HG03520 (cell line): Measurements from ENCODE around the gene BAIAP3.
"Not testable (repeated sequence)": the region's sequence is repeated elsewhere in the genome, so short reads cannot be mapped to it uniquely, and the experiment has no call there.

Source experiments
- ATAC-seq: cut with Tn5 transposase; IDR thresholded peaks from one replicate; pipeline ENCODE4 v1.9.1; 2021; ENCODE audit warnings: mild to moderate bottlenecking, moderate library complexity; ENCODE audit not compliant: unreplicated experiment

BAIAP3 gene

DNA sequence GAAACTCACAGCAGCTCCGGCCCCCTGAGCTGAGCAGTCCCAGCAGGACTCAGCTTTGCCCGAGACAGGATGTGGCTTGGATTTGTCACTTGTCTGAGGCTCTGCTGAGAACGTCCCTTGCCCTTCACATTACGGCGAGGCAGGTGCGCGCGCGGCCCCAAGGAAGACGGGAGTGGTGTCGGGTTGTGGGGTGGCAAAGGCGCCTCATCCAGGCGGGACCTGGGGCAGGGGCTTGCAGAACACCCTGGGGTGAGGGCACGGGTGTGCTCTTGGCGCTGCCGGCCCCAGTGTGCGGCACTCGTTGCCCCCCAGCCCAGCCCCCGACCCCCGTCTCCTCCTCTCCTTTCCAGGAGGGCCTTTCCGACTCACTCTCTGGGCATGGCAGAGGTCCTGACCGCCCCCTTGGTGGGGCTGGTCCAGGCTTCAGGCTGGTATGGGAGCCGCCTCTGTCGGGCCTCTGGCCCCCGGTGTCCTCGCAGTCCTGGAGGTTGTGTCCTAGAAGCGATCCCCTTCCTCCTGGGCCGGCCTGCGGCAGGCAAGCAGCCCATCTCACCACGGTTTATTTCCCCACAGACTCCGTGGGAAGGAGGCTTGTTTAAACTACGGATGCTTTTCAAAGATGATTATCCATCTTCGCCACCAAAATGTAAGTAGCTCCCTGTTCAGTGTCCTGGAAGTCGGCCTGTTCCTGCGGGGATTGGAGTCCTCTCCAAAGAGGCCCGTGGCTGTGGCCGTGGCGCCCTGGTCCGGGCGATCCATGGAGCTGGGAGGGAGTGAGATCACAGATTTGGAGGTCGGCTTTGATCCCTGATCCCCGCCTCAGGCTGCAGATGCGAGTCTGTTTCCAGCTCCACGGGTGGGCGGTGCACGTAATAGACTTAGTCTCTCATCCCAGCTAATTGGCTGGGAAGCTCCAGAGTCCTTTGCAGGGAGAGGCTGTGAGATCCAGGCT, 18.1 kb upstream of the BAIAP3 start:
- no peak for ATAC-seq

DNA sequence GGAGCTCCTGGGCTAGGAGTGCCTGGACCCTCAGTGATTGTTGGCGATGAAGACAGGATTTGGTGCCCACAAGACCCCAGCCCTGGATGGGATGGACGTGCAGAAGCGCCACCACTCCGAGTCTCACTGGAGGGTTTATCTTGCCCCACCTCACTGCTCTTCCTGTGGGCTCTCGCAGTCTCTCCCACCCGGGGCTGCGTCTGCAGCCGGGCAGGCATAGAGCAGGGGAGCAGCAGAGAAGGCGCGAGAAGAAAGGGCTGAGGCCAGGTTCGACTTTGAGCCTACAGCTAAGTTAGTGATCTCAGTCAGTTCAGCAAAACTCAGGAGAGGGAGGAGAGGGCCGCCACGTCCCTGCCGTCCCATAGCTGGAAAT, 17.4 kb upstream of the BAIAP3 start:
- no peak for ATAC-seq

DNA sequence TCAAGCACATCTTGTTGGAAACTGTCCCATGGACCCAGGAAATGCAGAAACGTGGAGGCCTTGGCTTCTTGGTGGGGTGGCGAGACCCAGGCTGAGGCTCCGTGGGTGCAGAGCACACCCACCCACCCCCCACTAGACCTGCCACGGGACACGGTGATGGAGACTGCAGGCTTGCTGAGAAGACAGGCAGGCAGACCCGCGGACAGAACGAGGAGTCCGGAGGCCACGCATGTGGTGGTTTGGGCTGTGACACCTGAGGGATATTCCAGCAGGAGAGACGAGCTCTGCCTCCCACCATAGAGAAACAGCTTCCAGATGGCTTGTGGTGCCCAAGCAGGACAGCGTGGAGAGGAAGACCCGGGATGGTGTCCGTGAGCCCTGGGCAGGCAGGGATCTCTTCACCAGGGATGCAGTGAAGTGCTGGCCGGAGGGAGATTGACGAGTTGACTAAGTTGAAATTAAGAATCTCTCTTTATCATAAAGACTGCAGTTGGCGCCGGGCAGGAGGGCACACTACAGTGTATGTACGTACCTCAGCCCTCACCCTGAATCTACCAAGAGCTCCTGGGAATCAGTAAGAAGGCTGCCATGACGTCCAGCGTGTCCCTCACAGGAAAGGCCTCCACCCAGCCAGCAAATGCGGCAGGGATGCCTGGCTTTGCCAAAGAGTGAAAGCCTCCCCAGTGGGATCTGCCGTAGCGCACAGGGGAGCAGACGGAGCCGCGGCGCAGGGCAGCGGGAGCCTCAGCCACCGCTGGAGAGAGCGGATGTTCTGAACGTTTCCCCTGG, 15.8 kb upstream of the BAIAP3 start:
- ATAC-seq, result no peak

DNA sequence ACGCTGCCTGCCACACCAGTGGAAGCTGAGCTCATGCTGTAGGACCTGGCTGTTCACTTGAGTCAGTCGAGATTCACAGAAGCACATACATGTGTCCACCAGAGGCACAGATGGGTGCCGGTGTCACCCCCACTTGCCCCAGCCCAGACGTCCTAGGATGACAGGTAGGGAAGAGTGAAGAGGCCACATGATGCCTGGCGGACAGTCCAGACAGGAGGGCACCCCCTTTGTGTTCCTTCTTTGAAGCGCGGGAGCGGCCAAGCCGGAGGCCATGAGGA, 15.2 kb upstream of the BAIAP3 start:
- ATAC-seq, result no peak

DNA sequence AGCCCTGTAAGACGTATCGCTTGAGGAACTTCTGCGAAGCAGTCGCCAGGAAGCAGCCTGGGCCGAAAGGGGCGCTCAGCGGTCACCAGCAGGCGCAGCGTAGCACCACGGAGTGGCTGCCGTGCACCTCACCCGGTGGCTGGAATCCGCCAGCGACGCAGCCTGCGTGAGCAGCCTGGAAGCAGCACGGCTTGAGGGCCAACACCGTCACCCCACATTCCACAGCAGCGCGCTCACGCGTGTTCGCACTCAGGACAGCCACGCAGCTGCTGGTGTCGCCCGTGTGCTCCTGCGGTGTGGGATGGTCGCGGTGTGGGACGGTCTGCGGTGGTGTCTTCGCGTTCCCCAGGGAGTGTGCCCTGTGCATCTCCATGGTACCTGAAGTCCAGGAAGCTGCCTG, 14.4 kb upstream of the BAIAP3 start:
- ATAC-seq, result no peak

DNA sequence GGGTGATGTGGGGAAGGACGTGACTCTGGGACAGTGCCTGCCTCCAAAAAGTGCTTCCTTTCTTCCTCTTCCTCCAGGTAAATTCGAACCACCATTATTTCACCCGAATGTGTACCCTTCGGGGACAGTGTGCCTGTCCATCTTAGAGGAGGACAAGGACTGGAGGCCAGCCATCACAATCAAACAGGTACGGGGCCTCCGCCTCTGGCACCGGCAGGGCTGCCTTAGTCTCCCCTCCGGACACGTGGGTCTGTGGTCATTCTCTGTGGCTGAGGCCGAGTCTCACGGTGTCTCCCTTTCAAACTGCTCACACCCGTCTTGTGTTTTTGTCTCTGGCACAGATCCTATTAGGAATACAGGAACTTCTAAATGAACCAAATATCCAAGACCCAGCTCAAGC, 13.3 kb upstream of the BAIAP3 start:
- no peak for ATAC-seq

DNA sequence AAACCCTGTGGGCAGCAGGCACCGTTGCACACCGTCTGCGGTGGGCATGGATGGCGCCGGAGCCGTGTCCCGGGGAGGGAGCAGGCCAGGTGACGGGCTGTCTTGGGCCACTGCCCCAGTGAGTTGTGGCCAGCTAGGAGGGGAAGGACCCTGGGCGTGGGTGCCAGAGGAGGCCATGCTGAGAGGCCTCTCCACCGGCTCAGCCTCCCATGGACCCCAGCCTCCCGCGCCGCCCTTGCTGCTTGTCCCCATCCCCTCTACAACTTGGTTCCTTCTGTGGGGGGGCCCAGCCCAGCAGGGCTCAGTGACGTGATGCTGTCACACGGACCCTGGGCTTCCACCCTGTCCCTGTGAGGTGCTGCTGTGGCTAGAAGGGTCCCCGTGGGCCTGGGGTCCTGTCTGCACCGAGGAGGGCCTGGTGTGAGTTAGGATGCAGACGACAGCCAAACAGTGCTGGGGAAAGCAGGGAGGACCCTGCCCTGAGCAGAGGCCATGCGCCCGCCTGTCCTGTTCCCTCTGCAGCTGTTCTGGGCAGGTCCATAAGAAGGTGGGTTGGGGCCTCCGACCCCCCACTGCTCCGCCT, 12.7 kb upstream of the BAIAP3 start:
- ATAC-seq, result no peak

DNA sequence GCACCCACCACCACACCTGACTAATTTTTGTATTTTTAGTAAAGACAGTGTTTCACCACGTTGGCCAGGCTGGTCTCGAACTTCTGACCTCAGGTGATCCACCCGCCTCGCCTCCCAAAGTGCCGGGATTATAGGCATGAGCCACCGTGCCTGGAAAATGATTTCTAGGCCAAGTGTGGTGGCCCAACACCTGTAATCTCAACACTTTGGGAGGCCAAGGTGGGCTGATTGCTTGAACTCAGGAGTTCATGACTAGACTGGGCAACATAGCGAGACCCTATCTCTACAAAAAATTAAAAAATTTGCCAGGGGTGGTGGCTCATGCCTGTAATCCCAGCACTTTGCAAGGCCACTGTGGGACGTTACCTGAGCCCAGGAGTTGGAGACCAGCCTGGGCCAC, 11.0 kb upstream of the BAIAP3 start:
- no peak for ATAC-seq

DNA sequence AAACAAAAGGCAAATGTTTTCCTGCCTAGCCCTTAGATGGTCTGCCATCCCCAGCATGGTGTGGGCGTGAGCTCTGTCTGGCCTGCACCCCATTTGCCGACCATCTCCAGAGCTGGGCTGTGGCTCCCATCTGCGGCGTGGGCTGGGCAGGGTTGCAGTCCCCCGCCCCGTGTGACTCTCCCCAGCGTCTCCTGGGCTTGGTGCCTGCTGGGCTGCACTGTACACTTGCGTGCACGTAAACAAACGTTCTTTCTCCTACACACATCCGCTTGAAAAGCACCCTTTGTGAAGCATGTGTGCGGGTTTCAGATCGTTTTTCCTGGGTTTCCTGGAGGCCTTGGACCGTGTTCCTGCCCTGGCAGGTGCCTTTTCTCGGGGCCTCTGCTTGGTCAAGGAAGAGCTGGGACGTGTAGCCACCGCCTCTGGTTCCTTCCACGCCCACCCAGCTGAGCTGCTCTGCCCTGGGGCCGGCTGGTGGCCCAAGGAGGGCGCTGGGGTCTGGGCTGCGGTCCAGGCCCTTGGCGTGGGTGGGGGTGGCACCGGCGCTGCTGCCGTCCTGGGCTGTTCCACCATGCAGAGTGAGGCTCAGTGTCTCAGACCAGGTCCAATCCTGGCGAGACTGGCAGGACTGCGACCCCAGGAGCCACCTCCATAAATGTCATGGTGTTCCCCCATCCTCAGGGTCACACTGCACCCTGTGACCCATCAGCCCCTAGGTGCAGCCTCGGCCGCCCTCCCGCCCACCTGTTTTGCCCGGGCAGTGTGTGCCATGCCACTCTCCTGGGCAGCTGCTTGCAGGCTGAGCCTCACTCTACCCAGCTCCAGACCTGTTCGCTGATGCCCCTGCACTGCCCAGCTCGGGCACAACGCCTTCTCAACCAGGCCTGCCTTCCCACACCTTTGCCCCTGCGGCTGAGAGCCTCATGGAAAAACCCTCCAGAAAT, 9.9 kb upstream of the BAIAP3 start:
- no peak for ATAC-seq

DNA sequence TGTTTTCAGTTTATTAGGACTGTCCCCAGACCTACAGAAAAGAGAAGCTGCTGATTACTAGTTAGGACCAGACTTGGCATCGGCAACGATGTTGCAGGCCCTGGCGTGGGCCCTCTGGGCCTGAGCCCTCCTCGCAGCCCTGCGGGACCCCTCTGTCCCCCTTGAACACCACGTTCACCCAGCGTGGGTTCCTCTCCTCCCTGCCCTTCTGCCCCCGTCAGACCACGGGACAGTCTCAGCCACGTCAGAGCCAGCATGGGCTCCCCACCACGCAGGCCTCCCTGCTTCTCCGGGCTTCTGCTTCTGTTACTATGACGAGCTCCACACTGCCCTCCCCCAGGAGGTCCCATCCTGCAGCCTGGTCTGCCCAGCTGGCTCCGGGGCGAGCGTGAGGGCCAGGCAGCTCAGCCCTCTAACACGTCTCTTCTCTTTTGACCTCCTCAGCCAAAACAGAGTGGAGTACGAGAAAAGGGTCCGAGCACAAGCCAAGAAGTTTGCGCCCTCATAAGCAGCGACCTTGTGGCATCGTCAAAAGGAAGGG, 9.1 kb upstream of the BAIAP3 start:
- no peak for ATAC-seq

DNA sequence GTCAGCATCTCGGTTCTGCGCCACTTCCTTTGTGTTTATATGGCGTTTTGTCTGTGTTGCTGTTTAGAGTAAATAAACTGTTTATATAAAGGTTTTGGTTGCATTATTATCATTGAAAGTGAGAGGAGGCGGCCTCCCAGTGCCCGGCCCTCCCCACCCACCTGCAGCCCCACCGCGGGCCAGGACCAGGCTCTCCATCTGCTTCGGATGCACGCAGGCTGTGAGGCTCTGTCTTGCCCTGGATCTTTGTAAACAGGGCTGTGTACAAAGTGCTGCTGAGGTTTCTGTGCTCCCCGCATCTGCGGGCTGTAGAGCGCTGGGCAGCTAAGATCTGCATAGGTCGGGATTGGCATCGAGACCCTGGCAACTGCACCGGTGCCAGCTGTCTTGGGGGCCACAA, 8.2 kb upstream of the BAIAP3 start:
- no peak for ATAC-seq

DNA sequence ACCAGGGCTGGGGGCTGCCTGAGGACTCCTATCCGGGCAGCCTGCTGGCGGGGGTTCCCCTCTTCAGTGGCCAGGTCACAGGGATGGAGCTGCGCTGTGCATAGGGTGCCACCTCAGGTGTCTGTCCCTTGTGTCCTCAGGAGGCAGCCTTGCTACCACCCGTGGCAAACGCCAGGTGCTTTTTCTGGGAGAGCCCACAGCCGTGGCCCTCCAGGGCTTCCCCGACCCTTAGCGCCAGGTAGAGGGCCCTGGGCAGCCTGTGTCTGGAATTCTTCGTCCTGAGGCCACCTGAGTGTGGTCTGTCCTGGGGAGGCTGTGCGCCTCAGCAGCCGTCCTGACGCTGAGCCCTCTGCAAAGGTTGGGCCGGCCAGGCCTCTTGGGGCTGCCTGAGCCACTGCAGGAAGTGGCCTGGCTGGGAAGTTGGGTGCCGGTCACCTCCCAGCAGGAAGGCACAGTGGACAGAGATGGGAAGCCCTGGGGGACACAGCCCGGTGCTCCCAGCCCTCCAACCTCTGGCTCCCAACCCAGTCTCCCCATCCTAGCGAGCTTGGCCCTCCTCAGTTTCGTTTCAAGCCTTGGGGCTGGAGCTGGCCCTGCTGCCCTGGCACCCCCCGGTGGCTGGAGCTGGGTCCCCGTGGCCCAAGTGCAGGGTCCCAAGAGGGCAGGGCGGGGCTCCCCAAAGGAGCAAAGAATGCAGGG, 7.6 kb upstream of the BAIAP3 start:
- ATAC-seq, result no peak

DNA sequence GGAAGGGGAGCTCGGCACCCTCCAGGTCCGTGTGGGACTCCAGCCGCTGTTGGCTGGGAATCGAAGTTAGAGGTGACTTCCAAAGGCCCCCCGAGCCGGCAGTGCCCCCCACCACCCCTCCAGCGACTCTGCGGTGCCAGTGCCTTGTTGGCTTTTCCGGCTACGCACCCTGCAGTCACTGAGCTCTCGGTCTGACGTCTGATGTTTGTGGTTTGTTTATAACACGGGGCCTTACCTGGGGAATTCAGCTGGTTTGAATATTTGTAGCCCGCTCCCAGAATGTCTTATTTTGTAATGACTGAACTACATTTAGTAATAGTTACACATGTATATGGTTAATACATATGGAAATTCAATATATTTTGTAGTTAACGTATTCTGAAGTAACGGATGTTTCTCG, 7.1 kb upstream of the BAIAP3 start:
- no peak for ATAC-seq

DNA sequence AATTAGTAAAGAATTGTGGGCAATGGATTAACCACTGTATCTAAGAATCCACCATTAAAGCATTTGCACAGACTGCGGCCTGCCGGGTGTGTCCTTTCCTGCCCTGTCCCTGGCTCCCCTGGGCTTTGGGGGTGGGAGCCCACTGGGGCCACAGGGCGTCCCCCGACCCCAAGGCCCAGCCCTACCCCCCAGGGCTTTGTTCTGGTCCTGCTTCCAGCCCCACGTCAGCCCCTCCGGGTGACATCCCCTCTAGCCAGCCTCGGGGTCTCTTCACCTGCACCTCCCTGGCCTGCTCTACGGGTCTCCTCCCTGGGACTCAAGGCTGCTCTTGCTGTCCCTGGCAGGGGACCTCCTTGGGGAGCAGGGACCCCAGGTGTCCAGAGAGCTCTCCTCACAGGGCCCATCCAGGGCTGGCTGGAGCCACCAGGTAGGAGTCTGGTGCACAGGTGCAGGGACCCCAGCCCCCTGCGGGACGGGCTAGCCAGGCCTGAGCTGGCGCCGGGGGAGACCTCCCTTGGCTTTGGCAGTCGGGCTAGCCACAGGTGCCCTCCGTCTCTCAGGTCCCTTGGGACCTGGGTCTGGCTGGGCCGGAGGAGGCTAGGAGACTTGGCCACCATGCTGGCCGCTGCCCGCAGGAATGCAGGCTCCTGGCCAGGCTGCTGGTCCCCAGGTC, 6.4 kb upstream of the BAIAP3 start:
- ATAC-seq, result no peak

DNA sequence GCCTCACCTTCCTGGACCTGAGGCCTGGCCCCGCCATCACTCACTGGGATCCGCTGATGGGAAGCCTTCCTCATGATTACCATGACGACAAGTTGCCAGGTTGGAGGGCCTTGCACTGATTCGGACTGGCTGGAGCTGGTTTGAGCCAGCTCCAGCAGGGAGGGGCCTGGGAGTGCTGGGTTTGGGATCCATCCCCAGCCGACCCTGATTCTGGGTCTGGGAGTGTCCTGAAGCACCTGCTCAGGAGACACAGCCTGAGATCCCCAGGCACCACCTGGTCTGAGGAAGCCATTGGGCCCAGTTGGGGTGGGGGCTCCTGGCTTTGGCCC, 5.9 kb upstream of the BAIAP3 start:
- ATAC-seq, result no peak

DNA sequence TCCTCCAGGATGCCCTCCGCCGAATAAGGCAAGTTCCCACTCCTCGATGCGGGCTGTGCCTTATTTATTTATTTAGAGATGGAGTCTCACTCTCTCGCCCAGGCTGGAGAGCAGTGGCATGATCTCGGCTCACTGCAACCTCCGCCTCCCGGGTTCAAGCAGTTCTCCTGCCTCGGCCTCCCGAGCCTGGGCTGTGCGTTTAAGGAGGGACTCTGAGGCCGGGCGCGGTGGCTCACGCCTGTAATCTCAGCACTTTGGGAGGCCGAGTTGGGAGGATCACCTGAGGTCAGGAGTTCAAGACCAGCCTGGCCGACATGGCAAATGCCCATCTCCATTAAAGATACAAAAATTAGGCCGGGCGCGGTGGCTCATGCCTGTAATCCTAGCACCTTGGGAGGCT, 5.3 kb upstream of the BAIAP3 start:
- ATAC-seq, result not testable (repeated sequence)

DNA sequence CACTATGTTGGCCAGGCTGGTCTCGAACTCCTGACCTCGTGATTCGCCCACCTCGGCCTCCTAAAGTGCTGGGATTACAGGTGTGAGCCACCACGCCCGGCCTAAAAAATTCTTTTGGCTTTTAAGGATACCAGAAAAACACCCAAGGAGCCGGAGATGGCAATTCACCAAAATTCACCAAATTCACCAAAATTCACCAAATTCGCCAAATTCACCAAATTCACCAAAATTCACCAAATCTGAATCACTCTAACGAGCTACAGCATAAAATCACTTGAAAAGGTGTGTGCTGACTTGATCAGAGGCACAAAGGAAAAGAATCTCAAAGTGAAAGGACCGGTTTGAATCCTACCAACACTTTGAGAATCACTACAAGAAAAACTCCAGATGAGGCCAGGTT, 4.5 kb upstream of the BAIAP3 start:
- ATAC-seq, result not testable (repeated sequence)

DNA sequence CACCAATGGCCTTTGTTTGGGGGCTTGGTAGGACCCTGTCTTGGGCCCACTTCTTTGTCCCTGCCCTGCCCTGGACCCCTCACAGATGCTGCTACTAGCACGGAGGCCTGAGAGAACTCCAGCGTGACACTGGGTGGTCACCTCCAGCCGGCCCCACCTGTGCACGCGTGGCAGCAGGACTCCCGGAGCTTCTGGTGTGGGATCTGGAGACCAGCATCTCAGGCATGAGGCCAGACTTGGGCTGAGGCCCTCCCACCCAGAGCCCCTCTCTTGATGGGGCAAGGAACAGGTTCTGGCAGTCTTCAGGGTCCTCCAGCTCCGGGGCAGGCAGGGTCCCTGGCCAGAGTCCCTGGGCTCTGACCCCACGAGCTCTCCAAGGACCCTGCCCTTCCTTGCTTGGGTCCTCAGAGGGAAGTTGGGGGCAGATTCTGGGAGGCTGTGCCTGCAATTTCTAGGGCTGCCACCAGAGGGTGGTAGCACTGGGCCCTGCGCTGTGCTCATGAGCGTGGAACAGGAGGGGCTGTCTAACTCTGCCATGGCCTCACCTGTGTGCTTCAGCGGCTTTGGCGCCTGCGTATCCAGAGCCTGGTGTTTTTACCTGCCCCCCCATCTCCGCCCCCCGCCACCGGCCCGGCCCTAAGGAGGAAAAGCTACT, 3.1 kb upstream of the BAIAP3 start:
- no peak for ATAC-seq
